OCI-LY1 (cell line): ENCODE measurements around the gene STK32C.

Experiments used
- H2AFZ ChIP-seq: fragments of 200-600 bp; sonication (generic), shearing (Covaris generic); 2 replicates; pipeline ENCODE4 v1.6.0; 2014; ENCODE audit warnings: antibody characterized with exemption, mild to moderate bottlenecking, low read length
- H3F3A ChIP-seq: fragments of 200-600 bp; sonication (generic), shearing (Covaris generic); 2 replicates; pipeline ENCODE4 v1.6.0; 2014; ENCODE audit warnings: mild to moderate bottlenecking, antibody characterized with exemption, low read length, moderate library complexity; ENCODE audit not compliant: insufficient read depth
- H3K27ac ChIP-seq: fragments of 200-600 bp; sonication (generic); 2 replicates; pipeline ENCODE4 v1.5.1; 2014; ENCODE audit warnings: low read length, mixed run types, mild to moderate bottlenecking, low read depth; ENCODE audit not compliant: poor library complexity, severe bottlenecking
- H3K27me3 ChIP-seq: fragments of 200-600 bp; sonication (generic); 2 replicates; pipeline ENCODE4 v1.6.0; 2014; ENCODE audit warnings: antibody characterized with exemption, mild to moderate bottlenecking, low read length, moderate library complexity; ENCODE audit not compliant: insufficient read depth
- H3K36me3 ChIP-seq: fragments of 200-600 bp; sonication (generic); 2 replicates; pipeline ENCODE4 v1.6.1; 2014; ENCODE audit warnings: mild to moderate bottlenecking, antibody characterized with exemption, low read length, moderate library complexity, mixed read lengths; ENCODE audit not compliant: insufficient read depth
- H3K4me1 ChIP-seq: fragments of 200-600 bp; sonication (generic); 2 replicates; pipeline ENCODE4 v1.5.1; 2014; ENCODE audit warnings: mild to moderate bottlenecking, low read length, moderate library complexity; ENCODE audit not compliant: insufficient read depth, severe bottlenecking
- H3K4me2 ChIP-seq: fragments of 200-600 bp; sonication (generic), shearing (Covaris generic); 2 replicates; pipeline ENCODE4 v1.6.1; 2014; ENCODE audit warnings: low read length
- H3K4me3 ChIP-seq: fragments of 200-600 bp; sonication (generic); 2 replicates; pipeline ENCODE4 v1.5.1; 2014; ENCODE audit warnings: low read length, low read depth, mild to moderate bottlenecking, mixed read lengths; ENCODE audit not compliant: poor library complexity, severe bottlenecking
- H3K79me2 ChIP-seq: fragments of 200-600 bp; shearing (Covaris generic); 2 replicates; pipeline ENCODE4 v1.6.1; 2016; ENCODE audit warnings: mixed run types, low read length, mixed read lengths; ENCODE audit not compliant: insufficient read depth
- H3K9ac ChIP-seq: fragments of 200-600 bp; sonication (generic), shearing (Covaris generic); 2 replicates; pipeline ENCODE4 v1.6.1; 2014; ENCODE audit warnings: mild to moderate bottlenecking, low read length, mixed read lengths
- H3K9me2 ChIP-seq: fragments of 200-600 bp; sonication (generic), shearing (Covaris generic); 2 replicates; pipeline ENCODE4 v1.6.1; 2014; ENCODE audit warnings: low read depth, mild to moderate bottlenecking, low read length, mixed read lengths
- H3K9me3 ChIP-seq: fragments of 200-600 bp; shearing (Covaris generic); 2 replicates; pipeline ENCODE4 v1.6.1; 2014; ENCODE audit warnings: low read length, mixed read lengths
- H4K20me1 ChIP-seq: fragments of 200-600 bp; sonication (generic), shearing (Covaris generic); 2 replicates; pipeline ENCODE4 v1.6.0; 2016; ENCODE audit warnings: mild to moderate bottlenecking, low read length; ENCODE audit not compliant: insufficient read depth
- EZH2 ChIP-seq: fragments of 200-600 bp; sonication (generic), shearing (Covaris generic); IDR thresholded peaks from 2 replicates; pipeline ENCODE4 v1.8.0; 2017; ENCODE audit warnings: borderline replicate concordance, mixed run types, mild to moderate bottlenecking, antibody characterized with exemption, low read length, moderate library complexity, mixed read lengths
- TF ChIP-seq, protein P1 (sequence below): fragments of 200-600 bp; sonication (generic), shearing (Covaris generic); IDR thresholded peaks from 2 replicates; pipeline ENCODE4 v1.5.1; 2017; ENCODE audit warnings: mild to moderate bottlenecking, antibody characterized with exemption, low read length, moderate library complexity, mixed read lengths

The STK32C gene

GRCh38 chr10:132336064-132336746 is 28.5 kb upstream of the STK32C start:
- no peak overlapping the region for H3K4me2 ChIP-seq
- no peaks in the 10 kb centered on the region for H3K9me2 ChIP-seq
- no peak overlapping the region for H3K9ac ChIP-seq
- H3K4me3 ChIP-seq = no peak overlapping the region
- no peaks in the 10 kb centered on the region for H4K20me1 ChIP-seq
- H2AFZ ChIP-seq = no peak overlapping the region
- TF ChIP-seq, protein P1, sequence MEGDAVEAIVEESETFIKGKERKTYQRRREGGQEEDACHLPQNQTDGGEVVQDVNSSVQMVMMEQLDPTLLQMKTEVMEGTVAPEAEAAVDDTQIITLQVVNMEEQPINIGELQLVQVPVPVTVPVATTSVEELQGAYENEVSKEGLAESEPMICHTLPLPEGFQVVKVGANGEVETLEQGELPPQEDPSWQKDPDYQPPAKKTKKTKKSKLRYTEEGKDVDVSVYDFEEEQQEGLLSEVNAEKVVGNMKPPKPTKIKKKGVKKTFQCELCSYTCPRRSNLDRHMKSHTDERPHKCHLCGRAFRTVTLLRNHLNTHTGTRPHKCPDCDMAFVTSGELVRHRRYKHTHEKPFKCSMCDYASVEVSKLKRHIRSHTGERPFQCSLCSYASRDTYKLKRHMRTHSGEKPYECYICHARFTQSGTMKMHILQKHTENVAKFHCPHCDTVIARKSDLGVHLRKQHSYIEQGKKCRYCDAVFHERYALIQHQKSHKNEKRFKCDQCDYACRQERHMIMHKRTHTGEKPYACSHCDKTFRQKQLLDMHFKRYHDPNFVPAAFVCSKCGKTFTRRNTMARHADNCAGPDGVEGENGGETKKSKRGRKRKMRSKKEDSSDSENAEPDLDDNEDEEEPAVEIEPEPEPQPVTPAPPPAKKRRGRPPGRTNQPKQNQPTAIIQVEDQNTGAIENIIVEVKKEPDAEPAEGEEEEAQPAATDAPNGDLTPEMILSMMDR = no peak
- no peak for TF ChIP-seq EZH2
- H3K27ac ChIP-seq = no peak overlapping the region
- peaks cover 14% of the 10 kb centered on the region for H3K4me1 ChIP-seq
- no peaks in the 10 kb centered on the region for H3F3A ChIP-seq
- peaks cover 1% of the 10 kb centered on the region for H3K79me2 ChIP-seq
- no peaks in the 10 kb centered on the region for H3K36me3 ChIP-seq
- no peaks in the 10 kb centered on the region for H3K9me3 ChIP-seq
- no peaks in the 10 kb centered on the region for H3K27me3 ChIP-seq

DNA sequence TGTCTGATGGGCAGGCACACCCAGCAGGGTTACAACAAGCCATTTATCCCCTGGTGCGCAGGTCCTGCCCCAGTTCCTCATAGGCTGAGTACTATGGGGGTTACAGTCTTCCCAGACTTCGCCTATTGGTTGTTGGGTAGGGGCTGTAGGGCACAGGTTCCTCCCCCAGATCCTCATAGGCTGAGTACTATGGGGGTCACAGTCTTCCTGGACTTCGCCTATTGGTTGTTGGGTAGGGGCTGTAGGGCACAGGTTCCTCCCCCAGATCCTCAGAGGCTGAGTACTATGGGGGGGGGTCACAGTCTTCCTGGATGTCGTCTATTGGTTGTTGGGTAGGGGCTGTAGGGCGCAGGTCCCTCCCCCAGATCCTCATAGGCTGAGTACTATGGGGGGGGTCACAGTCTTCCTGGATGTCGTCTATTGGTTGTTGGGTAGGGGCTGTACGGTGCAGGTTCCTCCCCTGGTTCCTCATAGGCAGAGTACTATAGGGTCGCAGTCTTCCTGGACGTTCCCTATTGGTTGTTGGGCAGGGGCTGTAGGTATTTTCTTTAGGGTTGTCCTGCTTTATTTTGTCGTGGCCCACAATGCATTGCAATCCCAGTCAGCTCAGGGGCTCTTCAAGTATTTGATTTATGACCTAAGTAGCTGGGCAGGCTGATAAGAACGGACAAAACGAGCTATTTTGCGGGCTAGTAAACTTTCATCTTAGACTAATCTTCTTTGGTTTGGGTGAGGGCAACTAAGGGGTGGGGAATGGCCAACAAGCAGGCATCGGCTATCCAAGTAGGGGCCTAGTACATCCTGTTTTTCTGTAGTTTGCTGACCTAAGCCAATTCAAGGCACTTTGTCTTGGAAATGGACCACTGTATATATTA is 27.7 kb upstream of the STK32C start:
- Histone ChIP-seq H3K36me3 (no peaks in the 10 kb centered on the region), H3K9me2 (no peaks in the 10 kb centered on the region), H3K4me3 (no peak overlapping the region), H3K79me2 (peaks cover 9% of the 10 kb centered on the region), H3K27me3 (no peaks in the 10 kb centered on the region), H3K9ac (no peak overlapping the region), H3K4me1 (peaks cover 19% of the 10 kb centered on the region), H3K4me2 (no peak overlapping the region), H3K9me3 (no peaks in the 10 kb centered on the region), H3K27ac (no peak overlapping the region), H4K20me1 (no peaks in the 10 kb centered on the region), H3F3A (no peaks in the 10 kb centered on the region), H2AFZ (no peak overlapping the region)
- TF ChIP-seq, protein P1 = no peak
- no peak for TF ChIP-seq EZH2

DNA sequence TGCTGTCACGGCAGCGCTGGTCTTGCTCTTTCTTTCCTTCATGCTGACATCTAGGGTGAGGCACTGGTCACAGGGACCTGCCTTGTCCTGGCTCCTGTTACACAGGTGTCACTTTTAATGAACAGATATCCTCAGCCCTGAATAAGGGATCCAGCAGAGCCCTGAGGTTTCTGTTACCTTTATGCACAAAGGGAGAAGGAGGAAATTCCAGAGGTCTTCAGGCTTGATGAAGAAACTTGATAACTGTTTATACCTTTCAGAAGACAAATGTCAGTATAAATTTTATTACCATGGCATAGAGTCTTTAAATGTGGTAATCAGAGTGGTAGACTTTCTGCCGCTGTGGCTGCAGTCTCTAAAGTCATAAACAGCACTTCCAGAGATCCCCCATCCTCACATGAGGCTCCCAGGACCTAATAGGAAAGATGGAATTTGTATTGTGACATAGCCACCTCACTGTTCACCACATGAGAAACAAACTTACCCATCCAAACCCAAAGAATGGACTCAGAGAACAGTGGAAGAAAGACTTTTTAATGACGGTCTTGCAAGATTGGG is 27.0 kb upstream of the STK32C start:
- H3F3A ChIP-seq = no peaks in the 10 kb centered on the region
- H3K36me3 ChIP-seq = no peaks in the 10 kb centered on the region; the same call in 1 of the 2 replicates
- no peaks in the 10 kb centered on the region for H3K9me2 ChIP-seq
- no peaks in the 10 kb centered on the region for H4K20me1 ChIP-seq
- H3K4me1 ChIP-seq = peaks cover 26% of the 10 kb centered on the region
- H3K9ac ChIP-seq = no peak overlapping the region
- H3K27me3 ChIP-seq = no peaks in the 10 kb centered on the region
- no peak overlapping the region for H3K4me2 ChIP-seq
- TF ChIP-seq, protein P1 = no peak
- H3K27ac ChIP-seq = no peak overlapping the region
- H2AFZ ChIP-seq = no peak overlapping the region
- no peak overlapping the region for H3K4me3 ChIP-seq
- peaks cover 16% of the 10 kb centered on the region for H3K79me2 ChIP-seq
- no peaks in the 10 kb centered on the region for H3K9me3 ChIP-seq
